HepG2 (cell line): Measurements from ENCODE around the gene C6orf136. TPM values are rescaled to one million over a fixed set of nuclear protein-coding genes. Genes with fewer than 3 reads are reported as not detected.

Source experiments
- FOXC1 ChIP-seq: sonication (generic); formaldehyde crosslinking; IDR thresholded peaks from 2 replicates; pipeline ENCODE4 v1.8.0; 2022; ENCODE audit warnings: mild to moderate bottlenecking, missing genetic modification reagents, borderline replicate concordance
- FOXK1 ChIP-seq: sonication (generic); formaldehyde crosslinking; IDR thresholded peaks from 2 replicates; pipeline ENCODE4 v1.4.0; 2020; ENCODE audit warnings: low read depth, missing genetic modification reagents, borderline replicate concordance
- GABPA ChIP-seq, 2 experiments: IDR thresholded peaks; 2 replicates each; pipeline ENCODE4 v1.6.1; 2011 to 2016; ENCODE audit warnings: low read depth in 2 of 2, low read length in 1 of 2, missing biosample characterization in 1 of 2, missing genetic modification characterization in 1 of 2
- HNRNPUL1 ChIP-seq: fragments of 200-400 bp; formaldehyde crosslinking; IDR thresholded peaks from 2 replicates; pipeline ENCODE4 v1.6.1; 2017; ENCODE audit warnings: low read depth, mild to moderate bottlenecking, low read length, moderate library complexity
- NFE2 ChIP-seq: sonication (generic); formaldehyde crosslinking; IDR thresholded peaks from 2 replicates; pipeline ENCODE4 v1.4.0; 2020; ENCODE audit warnings: missing genetic modification reagents
- PBX2 ChIP-seq: IDR thresholded peaks from 2 replicates; pipeline ENCODE4 v1.6.1; 2016; ENCODE audit warnings: control low read depth
- RARG ChIP-seq: sonication (generic); formaldehyde crosslinking; IDR thresholded peaks from 2 replicates; pipeline ENCODE4 v1.4.0; 2020; ENCODE audit warnings: low read depth, mild to moderate bottlenecking, missing genetic modification reagents
- REPIN1 ChIP-seq: sonication (generic); formaldehyde crosslinking; IDR thresholded peaks from 2 replicates; pipeline ENCODE4 v1.8.0; 2022; ENCODE audit warnings: missing genetic modification reagents, low read depth, mild to moderate bottlenecking, borderline replicate concordance
- SETDB1 ChIP-seq: sonication (generic); formaldehyde crosslinking; IDR thresholded peaks from 2 replicates; pipeline ENCODE4 v1.5.1; 2020; ENCODE audit warnings: missing genetic modification reagents, mild to moderate bottlenecking, borderline replicate concordance
- TEAD3 ChIP-seq: optimal IDR thresholded peaks from 2 replicates; pipeline ENCODE3; 2016; ENCODE audit warnings: borderline replicate concordance
- TRAFD1 ChIP-seq: sonication (generic); formaldehyde crosslinking; IDR thresholded peaks from 2 replicates; pipeline ENCODE4 v1.5.1; 2020; ENCODE audit warnings: missing genetic modification reagents, mild to moderate bottlenecking, borderline replicate concordance
- UBTF ChIP-seq: sonication (generic); formaldehyde crosslinking; IDR thresholded peaks from 2 replicates; pipeline ENCODE4 v1.4.0; 2020; ENCODE audit warnings: mild to moderate bottlenecking, missing genetic modification reagents
- ZFY ChIP-seq: sonication (generic); formaldehyde crosslinking; IDR thresholded peaks from 2 replicates; pipeline ENCODE4 v1.4.0; 2020; ENCODE audit warnings: missing genetic modification reagents
- ZNF207 ChIP-seq: fragments of 450-650 bp; IDR thresholded peaks from 2 replicates; pipeline ENCODE4 v1.6.1; 2016; ENCODE audit warnings: antibody characterized with exemption, borderline replicate concordance
- ZNF333 ChIP-seq: sonication (generic); formaldehyde crosslinking; IDR thresholded peaks from 2 replicates; pipeline ENCODE4 v1.4.0; 2020; ENCODE audit warnings: mild to moderate bottlenecking, missing genetic modification reagents, borderline replicate concordance
- ZNF383 ChIP-seq: sonication (generic); formaldehyde crosslinking; IDR thresholded peaks from 2 replicates; pipeline ENCODE4 v1.4.0; 2020; ENCODE audit warnings: missing genetic modification reagents, mild to moderate bottlenecking, borderline replicate concordance
- ZNF512B ChIP-seq: sonication (generic); formaldehyde crosslinking; IDR thresholded peaks from 2 replicates; pipeline ENCODE4 v1.5.1; 2020; ENCODE audit warnings: missing genetic modification reagents, mild to moderate bottlenecking, borderline replicate concordance
- ZNF546 ChIP-seq: sonication (generic); formaldehyde crosslinking; conservative IDR thresholded peaks from 2 replicates; pipeline ENCODE4 v1.8.1; 2023; ENCODE audit warnings: mild to moderate bottlenecking, missing genetic modification reagents
- ZNF788 ChIP-seq: sonication (generic); formaldehyde crosslinking; IDR thresholded peaks from 2 replicates; pipeline ENCODE4 v1.5.0; 2020; ENCODE audit warnings: mild to moderate bottlenecking, missing genetic modification reagents, borderline replicate concordance
- ZSCAN25 ChIP-seq: sonication (generic); formaldehyde crosslinking; IDR thresholded peaks from 2 replicates; pipeline ENCODE4 v1.8.0; 2022; ENCODE audit warnings: mild to moderate bottlenecking, missing genetic modification reagents
- polyA plus RNA-seq, 8 experiments: library from polyadenylated mRNA; depleted of rRNA in 3 of 8; stranded (reverse) in 7 of 8; unstranded in 1 of 8; fragments of >200 nt; fragmentation: Illumina TruSeq in 4 of 8; extraction: Trizol in 4 of 8; gene quantifications; 2 replicates each; pipeline versions ENCODE4 v1.2.1 to v1.2.3, GENCODE V29; 2011 to 2016; ENCODE audit warnings: low read depth in 4 of 8, missing spikeins in 1 of 8, mixed read lengths in 1 of 8; ENCODE audit not compliant: insufficient read depth in 1 of 8
- total RNA-seq, 5 experiments: library from RNA; depleted of rRNA; stranded (reverse); fragments of >200 nt; fragmentation: Illumina TruSeq; extraction: Trizol; gene quantifications; 2 replicates each; pipeline ENCODE4 v1.2.3, GENCODE V29; 2016; ENCODE audit warnings: low read depth in 1 of 5

Gene C6orf136
- total and polyA plus RNA-seq, 2 of the 13 experiments (the other 11 are each of a cell fraction or from before 2014, with no cell fraction given): 12.0 to 26.2 TPM

GRCh38 chr6:30654798-30655742 is 8.1 kb downstream of the C6orf136 start (continued):
- TF ChIP-seq PBX2 (peak; percentile 56; the same call in 1 of the 2 replicates), SETDB1 (no peak), ZNF788 (peak; percentile 71; the same call in 1 of the 2 replicates), UBTF (peak; percentile 54), ZNF512B (CRISPR knock-in tag) (no peak), ZNF546 (CRISPR knock-in tag) (peak; percentile 35; the same call in 1 of the 2 replicates), FOXK1 (CRISPR knock-in tag) (peak; percentile 90; the same call in 1 of the 2 replicates), TEAD3 (CRISPR knock-in tag) (peak; percentile 78), ZFY (CRISPR knock-in tag) (no peak), FOXC1 (CRISPR knock-in tag) (no peak; the same call in 1 of the 2 replicates), ZNF383 (no peak), HNRNPUL1 (no peak), REPIN1 (CRISPR knock-in tag) (no peak; the same call in 1 of the 2 replicates), GABPA (IDR thresholded peaks at IDR 0.05; ENCODE audit: low read depth, low read length) (no peak), GABPA (CRISPR knock-in tag; IDR thresholded peaks at IDR 0.05; ENCODE audit: low read depth) (peak; percentile 76), ZNF333 (0 out of 2 replicates have a peak, but pooled peaks have one; percentile 1), NFE2 (no peak), ZSCAN25 (peak; percentile 90), ZNF207 (no peak), TRAFD1 (CRISPR knock-in tag) (no peak; the same call in 1 of the 2 replicates), RARG (CRISPR knock-in tag) (no peak)
